Coronary artery (tissue), 2 donors: ENCODE measurements around the gene HOXA9.
A peak's percentile ranks its signal among the peaks of the same experiment; 100 is the strongest.

Source experiments
- DNase-seq: peaks from one replicate; pipeline ENCODE4 v3.0.0-alpha.2; 2017; ENCODE audit warnings: low spot score
- H3K27ac ChIP-seq, 2 donors: fragments of 200-600 bp; sonication (generic); one replicate each; pipeline ENCODE4 v1.5.1; 2016 to 2019
- H3K4me3 ChIP-seq: fragments of 200-600 bp; sonication (generic); 2 replicates; pipeline ENCODE4 v1.5.1; 2016; ENCODE audit warnings: mild to moderate bottlenecking, moderate library complexity
- TF ChIP-seq, protein P1 (sequence below): fragments of 200-600 bp; sonication (generic); IDR thresholded peaks from one replicate; pipeline ENCODE4 v1.5.1; 2019; ENCODE audit warnings: antibody characterized with exemption

The HOXA9 gene

DNA sequence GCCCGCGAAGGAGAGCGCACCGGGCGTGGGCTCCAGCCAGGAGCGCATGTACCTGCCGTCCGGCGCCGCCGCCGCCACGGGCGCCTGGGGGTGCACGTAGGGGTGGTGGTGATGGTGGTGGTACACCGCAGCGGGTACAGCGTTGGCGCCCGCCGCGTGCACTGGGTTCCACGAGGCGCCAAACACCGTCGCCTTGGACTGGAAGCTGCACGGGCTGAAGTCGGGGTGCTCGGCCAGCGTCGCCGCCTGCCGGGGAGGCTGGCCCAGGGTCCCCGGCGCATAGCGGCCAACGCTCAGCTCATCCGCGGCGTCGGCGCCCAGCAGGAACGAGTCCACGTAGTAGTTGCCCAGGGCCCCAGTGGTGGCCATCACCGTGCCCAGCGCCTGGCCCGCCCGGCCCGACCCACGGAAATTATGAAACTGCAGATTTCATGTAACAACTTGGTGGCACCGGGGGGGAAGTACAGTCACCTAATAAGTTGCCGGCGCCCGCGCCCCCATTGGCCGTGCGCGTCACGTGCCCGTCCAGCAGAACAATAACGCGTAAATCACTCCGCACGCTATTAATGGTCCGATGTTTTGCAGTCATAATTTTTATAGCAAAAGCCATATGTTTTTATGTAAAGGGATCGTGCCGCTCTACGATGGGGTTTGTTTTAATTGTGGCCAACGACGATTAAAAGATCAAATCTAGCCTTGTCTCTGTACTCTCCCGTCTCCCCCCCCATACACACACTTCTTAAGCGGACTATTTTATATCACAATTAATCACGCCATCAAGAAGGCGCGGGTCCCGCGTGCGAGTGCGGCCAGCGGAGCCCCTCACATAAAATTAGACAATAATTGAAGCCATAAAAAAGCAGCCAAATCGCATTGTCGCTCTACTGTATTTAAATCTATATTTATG lies at the start of gene HOXA9:
Gene HOXA9, minus strand, starts transcription at position 449 of the 907 bp plus-strand sequence. Its CDS starts 80 bp downstream, at position 369.
- Histone ChIP-seq H3K4me3 (peak within 1 kb of the TSS; percentile 25), H3K27ac (no peak within 1 kb of the TSS)
- DNase-seq, result no peak
- TF ChIP-seq, protein P1, sequence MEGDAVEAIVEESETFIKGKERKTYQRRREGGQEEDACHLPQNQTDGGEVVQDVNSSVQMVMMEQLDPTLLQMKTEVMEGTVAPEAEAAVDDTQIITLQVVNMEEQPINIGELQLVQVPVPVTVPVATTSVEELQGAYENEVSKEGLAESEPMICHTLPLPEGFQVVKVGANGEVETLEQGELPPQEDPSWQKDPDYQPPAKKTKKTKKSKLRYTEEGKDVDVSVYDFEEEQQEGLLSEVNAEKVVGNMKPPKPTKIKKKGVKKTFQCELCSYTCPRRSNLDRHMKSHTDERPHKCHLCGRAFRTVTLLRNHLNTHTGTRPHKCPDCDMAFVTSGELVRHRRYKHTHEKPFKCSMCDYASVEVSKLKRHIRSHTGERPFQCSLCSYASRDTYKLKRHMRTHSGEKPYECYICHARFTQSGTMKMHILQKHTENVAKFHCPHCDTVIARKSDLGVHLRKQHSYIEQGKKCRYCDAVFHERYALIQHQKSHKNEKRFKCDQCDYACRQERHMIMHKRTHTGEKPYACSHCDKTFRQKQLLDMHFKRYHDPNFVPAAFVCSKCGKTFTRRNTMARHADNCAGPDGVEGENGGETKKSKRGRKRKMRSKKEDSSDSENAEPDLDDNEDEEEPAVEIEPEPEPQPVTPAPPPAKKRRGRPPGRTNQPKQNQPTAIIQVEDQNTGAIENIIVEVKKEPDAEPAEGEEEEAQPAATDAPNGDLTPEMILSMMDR, result no peak

DNA sequence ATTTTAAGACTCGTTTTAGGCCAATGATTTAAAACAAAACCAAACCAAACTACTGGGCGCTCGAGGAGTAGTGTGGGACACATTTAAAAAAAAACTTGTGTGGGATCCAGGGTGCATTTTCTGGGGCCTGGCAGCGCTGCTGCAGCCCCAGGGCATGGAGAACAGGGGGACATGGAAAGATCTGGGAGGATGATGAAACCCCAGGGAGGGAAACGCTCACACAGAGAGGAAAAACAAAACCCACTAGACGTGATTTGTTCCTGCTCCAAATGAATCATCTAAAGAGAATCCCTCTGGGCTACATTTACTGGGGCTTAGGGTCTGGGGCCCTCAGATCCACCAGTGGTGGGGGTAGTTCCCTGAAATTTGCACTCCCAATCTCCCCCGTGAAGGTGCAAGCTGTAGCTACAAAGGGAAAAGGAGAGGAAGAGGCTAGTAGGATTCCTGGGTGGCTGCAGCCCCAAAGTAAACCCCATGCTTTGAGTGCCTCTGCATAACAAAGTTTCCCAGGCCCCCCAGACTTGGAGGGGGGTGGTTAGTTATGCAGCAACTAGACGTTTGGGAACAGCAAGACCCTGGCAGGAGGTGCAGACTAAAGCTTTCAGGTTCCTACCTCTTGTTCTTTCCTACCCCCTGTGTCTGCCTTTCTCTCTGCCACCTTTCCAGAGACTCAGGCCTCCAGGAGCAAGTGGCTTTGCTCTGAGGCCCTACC lies 49.1 kb upstream of the HOXA9 start:
- Histone ChIP-seq H3K27ac (no peak overlapping the region), H3K4me3 (no peak overlapping the region)
- no peak for DNase-seq
- TF ChIP-seq, protein P1, result no peak

DNA sequence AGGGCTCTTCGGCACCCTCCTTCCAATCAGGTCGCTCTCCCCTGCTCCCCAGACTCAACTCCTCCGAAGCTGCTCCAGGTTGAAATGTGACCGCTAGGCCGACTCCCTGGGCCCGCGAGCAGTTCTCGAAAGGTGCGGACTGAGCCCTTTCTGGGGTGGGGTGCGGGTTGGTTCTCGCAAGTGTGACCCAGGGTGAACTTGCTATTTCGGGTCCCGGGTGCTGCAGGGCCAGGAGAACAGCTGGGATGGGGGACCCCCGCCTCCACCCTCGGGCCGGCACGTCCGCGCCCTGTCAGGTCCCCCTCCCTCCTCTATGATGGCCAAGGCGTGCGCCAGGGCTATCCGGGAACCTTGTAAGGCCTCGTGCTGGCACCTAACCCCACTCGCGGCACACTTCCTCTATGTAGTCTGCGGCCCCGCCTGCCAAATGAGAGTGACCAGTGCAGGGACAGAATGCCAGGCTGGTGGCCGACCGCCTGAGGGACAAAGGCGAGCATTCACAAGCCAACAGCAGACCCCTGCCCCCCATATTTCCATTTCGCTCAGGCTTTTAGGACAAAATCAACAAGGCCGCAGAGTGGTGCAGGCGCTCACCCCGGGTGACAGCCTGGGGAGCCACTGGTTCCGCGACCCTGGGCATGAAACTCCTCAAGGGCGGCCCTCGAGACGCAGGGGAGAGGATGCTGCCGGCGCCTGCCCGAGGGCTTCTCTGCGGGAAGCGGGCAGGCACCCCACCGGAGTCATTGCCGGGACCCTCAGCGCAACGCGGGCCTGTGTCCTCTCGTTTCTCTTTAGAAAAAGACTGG lies 48.3 kb upstream of the HOXA9 start:
- peak overlapping the region; percentile 42 for H3K4me3 ChIP-seq
- no peak for DNase-seq
- TF ChIP-seq, protein P1, result no peak
- no peak overlapping the region for H3K27ac ChIP-seq

DNA sequence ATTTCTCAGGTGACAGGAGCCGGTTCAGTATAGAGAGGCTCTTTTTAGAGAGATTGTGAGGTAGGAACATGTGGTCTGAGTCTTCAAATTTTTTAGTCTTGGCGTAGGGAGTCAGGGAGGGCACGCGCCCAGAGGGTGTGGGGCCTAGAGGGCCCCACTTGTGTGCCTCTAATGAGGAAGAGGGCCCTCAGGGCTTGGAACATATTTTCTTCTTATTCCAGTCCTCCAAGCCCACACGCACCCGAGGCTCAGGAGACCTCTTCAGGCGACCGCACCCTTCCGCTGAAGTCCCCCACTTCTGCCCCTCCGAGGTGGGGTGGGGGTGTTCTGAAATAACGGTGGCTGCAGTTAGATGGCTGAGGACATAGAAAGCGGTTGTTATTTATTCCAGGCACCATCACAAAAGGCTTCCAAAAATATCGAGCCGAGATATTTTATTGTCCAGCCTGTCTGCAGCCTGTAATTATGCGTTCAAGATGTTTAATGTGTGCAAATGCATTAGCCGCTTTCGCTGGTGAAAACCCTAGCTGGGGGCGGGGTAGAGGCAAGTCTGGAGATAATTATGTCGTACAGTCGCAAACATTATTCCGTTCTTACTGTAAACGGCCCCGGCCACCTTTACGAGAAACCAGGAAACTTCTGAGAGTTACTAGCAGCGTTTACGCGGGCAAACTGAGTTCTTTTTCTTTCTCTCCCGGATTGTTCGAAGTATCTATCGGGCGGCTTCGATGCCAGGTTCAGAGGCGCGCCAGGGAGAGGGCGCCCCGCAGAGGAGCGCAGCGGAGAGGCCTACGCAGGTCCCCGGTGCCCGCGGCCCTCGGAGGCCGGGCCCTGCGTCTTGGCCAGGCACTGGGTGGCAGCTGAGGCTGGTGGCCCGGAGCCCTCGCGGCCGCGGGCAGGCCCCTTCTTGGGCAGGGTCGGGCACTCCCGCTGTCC lies 47.4 kb upstream of the HOXA9 start:
- Histone ChIP-seq H3K27ac (no peak overlapping the region), H3K4me3 (peak overlapping the region; percentile 42)
- DNase-seq, result no peak
- TF ChIP-seq, protein P1, result no peak

DNA sequence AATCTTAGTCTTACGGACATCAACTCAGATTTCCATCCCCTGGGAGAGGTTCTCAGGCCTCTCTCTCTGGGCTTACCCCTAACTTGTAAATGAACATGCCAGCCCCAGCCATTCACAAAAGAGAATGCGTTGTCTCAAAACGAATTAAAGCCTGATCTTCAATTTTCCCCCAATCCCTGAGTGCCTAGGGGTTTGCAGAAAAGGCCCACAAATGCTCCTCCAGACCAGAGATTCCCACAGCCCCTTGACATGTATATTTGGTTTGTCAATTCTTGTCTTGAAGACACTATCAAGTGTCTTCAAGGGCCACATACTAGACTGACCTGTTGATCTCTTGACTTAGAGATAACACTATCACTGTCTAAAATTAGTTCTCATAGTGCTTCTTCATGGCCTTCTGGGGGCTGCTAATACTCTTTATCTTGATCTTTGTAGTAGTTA lies 46.4 kb upstream of the HOXA9 start:
- TF ChIP-seq, protein P1, result no peak
- DNase-seq, result no peak
- Histone ChIP-seq H3K4me3 (no peak overlapping the region), H3K27ac (no peak overlapping the region)

DNA sequence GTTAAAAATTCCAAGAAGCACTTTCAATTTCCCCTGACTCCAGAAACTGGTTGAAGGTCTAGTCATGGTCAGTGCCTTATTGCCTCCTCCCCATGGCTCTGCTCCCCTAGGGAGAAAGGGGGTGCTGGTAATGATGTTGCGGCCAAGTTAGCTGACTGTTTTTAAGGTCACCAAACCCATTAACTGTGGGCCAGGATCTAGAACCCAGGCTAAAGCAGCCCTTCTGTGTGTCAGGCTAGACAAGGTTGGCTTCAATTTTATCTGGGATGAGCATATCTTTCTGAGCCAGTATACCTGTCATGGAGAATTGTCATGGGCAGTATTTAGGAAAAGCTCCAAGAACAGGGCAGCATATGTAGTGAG lies 45.7 kb upstream of the HOXA9 start:
- TF ChIP-seq, protein P1, result no peak
- DNase-seq, result no peak
- Histone ChIP-seq H3K4me3 (no peak overlapping the region), H3K27ac (no peak overlapping the region)
